Hepatic stellate cell (primary cell): ENCODE measurements around the gene PLXNB2.
"Not testable (repeated sequence)": the region's sequence is repeated elsewhere in the genome, so short reads cannot be mapped to it uniquely, and the experiment has no call there.

ENCODE experiments used
- DNase-seq: peaks from one replicate; pipeline ENCODE4 v3.0.0; 2011; ENCODE audit warnings: low spot score

PLXNB2 gene

DNA sequence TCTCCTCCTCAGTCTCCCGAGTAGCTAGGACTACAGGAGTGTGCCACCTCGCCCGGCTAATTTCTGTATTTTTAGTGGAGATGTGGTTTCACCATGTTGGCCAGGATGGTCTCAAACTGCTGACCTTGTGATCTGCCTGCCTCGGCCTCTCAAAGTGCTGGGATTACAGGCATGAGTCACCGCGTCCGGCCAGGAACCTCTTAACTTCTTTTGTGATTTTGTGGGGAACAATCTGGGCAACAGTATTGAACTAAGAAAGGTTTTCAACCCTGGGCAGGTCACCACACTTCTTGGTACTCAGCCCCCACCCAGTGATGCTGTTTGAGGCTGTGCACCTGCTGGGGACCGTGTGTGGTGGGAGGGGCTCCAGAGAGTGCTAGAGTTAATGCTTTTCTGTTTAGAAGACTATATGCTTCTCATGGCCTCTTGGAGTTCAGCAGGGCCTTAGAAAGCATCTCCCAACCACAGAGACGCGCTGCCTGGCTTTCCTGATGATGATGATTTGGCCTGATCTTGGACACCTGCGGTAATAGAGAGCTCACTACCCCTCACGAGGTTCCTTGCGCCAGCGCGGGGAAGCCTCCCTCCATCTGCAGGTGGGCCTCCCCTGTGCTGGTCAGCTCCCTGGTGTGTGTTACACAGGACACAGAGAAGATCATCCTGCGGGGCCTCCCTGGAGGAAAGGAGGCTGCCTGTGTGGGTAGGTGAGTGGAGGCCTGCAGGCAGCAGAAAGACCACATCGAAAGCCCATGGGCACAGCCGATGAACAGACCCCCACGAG, 18.2 kb upstream of the PLXNB2 start:
- no peak for DNase-seq

DNA sequence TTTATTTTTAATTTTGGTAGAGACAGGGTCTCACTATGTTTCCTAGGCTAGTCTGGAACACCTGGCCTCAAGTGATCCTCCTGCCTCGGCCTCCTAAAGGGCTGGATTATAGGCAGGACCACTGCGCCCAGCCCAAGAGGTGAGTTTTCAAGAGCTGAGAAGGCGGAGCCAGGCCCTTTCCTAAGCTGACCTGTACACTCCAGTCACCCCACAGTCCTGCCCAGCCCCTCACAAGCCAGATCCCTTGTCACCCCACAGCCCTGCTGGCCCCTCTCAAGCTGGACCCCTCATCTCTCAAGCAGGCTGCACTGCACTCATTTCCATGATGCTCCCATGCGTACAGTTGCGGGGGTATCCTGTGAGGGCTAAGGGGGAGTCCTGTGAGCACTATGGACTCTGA, 16.5 kb upstream of the PLXNB2 start:
- no peak for DNase-seq

DNA sequence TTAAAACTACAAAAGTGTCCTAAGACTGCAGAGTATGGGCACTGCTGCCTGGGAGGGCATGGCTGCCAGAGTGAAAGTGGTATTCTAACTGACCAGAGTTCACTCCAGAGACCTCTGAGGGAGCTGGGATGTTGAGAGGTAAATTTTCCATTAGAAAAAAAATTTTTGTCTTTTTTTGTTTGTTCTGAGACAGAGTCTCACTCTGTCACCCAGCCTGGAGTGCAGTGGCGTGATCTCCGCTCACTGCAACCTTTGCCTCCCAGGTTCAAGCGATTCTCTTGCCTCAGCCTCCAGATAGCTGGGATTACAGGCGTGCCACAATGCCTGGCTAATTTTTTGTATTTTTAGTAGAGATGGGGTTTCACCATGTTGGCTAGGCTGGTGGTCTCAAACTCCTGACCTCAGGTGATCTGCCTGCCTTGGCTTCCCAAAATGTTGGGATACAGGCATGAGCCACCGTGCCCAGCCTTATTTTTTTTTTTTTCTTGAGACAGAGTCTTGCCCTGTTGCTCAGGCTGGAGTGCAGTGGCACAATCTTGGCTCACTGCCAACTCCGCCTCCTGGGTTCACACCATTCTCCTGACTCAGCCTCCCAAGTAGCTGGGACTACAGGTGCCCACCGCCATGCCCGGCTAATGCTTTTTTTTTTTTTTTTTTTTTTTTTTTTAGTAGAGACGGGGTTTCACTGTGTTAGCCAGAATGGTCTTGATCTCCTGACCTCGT, 15.1 kb upstream of the PLXNB2 start:
- DNase-seq, result not testable (repeated sequence)

DNA sequence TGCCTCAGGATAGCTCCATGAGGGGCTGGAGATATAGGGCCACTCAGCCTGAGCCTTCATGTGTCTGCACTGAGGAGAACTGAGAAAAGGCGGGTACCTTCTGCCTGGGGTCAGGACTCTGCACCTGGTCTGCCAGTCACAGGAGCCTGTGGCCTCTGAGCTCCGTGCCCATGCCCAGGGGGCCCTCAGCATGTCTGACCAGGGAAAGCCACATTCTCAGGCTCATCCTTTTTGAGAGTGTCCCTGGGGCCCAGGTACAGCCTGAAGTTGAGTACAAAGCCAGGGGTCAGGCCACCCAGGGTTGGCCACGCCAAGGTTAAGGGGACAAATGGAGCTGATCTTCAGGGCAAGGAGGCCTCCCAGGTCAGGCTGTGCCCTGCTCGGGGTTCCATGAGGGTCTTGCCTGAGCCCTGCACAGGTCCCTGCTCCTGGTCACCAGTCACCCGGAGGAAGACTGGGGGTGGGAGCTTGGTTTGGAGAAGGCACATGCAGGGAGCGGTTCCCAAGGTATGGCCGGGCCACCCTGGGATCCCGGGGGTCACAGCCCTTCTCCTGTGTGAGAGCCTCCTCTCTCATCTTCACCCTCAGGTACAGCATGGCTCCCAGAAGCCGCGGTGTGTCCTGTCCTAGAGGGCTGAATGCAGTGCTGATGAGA, 13.4 kb upstream of the PLXNB2 start:
- no peak for DNase-seq

DNA sequence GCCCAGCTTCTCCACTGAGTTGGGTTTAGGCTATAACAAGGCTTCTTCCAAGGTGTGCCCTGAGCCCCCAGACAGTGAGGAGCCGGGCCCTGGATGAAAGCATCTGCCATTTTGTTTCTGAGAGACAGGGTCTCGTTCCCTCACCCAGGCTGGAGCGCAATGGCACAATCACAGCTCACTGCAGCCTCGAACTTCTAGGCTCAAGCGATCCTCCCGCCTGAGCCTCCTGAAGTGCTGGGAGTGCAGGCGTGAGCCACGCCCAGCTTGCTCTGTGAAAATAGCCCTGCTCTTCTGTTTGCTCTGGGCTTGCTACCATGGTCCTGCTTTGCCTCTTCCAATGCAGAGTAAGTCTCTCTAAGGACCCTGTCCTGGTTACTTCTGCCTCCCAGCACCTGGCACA, 12.7 kb upstream of the PLXNB2 start:
- DNase-seq, result no peak

DNA sequence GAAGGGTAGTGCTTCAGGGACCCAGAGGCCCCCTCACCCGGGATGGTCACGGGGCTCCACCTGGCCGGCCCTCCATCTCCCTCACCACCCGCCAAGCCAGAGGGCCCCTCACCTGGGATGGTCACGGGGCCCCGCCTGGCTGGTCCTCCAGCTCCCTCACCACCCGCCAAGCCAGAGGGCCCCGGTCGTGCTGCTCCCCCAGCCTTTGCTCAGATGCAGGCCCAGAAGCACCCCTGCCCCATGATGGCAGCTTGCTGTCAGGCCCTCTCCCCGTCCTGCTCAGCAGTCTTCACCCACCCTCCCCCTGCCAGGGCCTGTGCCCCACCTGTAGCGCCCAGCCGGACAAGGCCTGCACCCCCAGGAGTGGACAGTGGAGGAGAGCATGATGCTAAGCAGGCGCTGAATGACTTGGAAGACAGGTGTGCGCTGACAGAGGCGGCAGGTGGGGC, 12.1 kb upstream of the PLXNB2 start:
- DNase-seq, result no peak

DNA sequence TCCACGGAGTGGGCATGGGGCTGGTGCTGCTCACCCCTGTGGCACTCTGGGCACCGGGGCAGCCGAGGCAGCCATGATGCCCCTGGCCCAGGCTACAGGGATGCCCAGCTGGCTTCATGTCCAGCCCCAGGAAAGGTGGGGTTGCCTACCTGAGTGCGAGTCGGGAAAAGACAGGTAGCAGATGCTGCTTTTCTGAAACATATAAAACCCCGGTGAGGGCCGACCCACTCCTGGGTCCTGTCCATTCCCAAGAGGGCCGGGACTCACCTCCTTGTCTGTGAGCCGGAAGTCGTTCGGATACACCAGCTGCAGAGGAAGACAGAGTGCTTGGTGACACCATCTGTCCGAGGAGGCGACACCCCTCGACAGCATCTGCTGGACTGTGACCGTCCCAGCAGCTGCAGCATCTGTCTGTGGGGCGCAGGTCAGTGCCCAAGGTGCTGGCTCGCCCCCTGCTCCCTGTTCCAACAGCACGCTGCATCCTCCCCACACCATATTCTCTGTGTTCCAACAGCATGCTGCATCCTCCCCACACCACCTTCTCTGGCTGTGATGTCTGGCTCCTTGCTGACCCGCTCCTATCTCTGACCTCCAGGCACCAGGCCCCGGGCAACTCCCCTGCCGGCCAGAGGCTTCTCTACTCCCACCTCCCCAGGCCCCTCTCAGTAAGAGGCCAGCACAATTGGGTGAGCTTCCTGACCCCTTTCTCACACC, 11.4 kb upstream of the PLXNB2 start:
- no peak for DNase-seq

DNA sequence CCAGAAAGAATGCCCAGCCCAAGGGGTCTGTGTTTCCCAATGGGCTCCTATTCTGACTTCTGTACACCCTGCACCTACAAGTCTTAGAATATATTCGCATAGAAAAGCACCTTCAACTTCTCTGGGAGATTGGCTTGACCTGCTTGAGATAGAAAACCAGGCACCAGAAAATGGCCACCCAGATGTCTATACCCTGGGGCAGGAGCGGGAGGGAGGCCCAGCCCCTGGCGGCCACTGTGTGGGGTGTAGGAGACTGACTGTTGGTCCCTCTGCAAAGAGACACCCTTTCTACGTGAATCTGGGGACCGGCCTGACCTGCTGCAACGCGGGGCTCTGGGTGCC, 10.9 kb upstream of the PLXNB2 start:
- no peak for DNase-seq

DNA sequence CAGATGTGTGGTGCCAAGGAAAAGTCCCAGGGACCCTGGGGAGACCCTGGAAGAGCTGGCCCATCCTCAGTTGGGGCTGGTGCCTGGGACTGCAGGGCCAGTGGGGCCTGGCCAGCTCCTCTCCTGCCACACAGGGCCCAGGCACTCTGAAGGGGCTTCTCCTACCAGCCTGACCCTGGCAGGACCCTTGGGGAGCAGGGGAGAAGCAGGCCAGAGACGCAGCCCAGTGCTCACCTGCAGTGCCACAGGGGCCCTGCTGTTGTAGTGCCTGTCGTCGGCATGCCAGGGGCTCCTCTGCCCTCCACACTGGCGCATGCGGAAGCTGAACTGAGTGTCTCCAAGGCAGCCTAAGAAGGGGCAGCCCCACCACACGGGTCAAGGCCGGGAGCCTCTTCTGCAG, 10.2 kb upstream of the PLXNB2 start:
- DNase-seq, result no peak

DNA sequence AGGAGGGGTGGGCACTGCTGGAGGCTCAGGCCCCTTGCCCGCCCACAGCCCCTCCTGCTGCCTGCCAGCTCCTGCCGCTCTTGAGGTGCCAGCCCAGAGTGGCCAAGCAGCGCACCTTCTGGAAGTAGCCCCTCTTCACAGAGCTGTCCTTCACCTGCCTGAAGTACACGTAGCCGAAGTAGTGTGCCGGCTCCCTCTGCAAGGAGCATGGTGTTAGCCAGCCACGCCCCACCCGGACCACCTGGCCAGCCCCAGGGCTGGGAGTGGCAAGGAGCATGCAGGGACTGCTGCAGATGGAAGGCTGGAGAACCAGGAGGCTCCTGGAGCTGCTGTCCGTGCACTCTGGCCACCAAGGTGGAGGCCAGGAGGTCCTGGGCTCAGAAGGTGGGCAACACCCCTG, 9.7 kb upstream of the PLXNB2 start:
- no peak for DNase-seq

DNA sequence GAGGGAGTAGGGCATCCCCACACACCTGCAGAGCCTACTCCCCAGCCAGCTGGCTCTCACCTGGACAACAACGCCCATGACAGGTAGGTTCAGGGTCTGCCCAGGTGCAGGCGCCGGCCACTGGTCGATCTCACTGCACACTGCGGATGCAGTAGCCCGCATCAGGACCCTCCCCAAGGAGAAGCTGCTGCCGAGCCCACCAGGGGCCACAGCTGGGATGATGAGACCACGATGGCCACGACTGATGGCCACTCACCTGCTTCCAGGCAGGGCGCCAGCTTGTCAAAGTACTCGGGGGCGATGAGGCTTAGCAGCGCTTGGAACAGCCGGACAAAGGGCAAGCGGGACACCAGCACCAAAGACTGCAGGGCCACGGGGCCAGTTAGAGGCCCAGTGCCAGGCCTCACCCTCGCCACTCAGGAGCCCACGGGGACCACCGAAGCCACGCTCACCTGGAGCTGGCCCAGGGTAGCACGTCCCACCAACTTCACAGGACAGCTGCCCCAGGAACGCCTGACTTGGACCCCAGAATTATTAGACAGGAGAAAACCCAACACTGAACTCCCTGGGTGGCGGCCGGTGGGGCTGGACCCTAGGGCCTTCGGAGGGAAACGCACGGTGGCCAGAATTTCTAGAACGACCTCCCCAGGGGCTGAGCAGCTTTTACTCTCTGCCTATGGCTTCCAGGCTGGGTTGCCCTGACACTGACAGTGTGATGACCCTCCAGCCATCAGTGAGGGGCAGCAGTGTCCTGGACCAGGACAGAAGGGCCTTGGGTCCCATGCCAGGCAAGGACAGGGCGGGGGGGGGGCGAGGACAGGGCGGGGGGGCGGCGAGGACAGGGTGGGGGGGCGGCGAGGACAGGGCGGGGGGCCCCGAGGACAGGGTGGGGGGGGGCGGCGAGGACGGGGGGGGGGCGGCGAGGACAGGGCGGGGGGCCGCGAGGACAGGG, 8.9 kb upstream of the PLXNB2 start:
- DNase-seq, result no peak

DNA sequence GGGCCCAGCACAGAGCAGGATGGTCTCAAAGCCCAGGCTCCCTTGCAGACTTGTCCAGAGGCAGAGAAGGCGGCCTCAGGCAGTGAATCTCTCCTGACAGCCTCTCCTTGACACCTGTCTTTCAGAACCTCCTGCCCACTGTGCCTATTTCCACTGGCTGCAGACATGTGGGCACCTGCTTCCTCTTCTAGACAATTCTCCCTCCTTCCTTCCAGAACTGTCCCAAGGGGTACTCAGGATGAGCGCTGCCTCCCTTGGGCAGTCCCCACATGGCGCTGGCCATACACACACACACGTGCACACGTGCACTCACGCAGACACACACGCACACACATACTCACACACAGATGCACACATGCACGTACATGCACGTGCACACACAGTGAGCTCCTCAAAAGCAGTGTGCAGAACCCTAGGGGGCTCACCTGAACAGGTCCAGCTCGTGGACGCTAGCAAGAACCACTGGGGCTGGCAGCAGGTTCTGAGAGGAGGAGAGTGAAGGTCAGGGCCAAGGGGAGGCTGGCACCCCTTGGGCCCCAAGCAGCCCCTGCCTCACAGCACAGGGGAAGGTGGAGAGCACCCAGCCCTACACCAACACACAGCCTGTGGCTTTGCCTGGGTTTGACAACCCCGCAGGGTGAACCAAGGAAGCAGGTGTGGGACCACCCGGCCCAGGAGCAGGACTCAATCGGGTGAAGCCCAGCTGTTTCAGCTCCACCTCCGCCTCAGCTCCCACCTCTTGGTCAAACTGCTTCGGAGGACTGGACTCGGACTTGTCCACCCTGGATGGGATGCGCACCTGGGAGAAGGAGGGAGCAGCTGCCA, 8.1 kb upstream of the PLXNB2 start:
- no peak for DNase-seq

DNA sequence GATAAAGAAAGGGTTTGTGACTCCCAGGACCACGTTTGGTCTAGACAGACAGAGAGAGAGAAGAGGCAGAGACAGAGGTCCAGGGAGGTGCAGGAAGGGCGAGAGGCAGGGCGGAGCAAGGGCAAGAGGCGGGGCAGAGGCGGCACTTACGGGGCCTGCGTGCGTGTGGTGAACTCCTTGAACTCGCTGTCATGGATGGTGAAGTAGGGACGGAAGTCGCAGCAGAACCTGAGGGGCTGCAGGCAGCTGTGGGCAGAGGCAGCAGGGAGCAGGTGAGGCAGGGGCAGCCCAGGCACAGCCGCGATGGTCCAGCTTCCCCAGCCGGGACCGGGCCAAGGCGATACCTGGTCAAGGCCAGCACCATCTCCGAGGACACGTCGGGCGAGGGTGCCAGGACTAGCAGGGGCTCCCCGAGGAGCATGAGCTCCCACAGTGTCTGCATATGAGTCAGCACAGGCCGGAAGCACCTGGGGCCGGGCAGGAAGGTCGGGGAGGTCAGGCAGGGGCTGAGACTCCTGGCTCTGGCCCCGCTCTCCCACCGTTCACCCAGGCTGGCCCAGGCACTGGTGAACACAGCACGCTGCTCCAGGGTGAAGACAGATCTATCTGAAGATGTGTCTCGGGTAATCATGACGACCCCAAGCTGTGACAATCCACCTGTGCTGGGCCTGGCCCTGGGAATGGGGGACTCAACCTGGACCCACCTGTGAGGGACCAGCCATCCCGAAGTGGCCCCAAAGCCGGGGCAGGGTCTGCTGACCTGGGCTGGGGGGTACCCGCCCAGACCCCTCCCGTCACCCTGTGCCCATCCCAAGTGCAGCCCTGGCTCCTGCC, 7.2 kb upstream of the PLXNB2 start:
- no peak for DNase-seq

DNA sequence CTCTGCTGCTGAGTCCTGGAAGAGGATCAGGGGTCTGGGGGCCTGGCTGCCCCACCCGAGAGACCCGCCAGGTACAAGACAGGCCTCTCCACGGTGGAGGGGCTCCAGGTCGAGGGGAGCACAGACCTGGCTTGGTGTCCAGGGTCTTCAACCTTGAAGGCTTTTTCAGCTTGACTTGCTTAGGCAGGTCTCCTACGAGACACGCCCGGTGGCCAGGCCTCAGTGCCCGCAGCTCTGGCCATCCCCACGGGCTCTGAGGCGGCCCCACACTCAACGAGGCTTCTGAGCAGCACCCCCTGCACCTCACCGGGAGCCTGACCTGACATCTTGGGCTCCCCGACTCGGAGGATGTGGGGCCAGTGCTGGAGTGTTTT, 6.6 kb upstream of the PLXNB2 start:
- no peak for DNase-seq

DNA sequence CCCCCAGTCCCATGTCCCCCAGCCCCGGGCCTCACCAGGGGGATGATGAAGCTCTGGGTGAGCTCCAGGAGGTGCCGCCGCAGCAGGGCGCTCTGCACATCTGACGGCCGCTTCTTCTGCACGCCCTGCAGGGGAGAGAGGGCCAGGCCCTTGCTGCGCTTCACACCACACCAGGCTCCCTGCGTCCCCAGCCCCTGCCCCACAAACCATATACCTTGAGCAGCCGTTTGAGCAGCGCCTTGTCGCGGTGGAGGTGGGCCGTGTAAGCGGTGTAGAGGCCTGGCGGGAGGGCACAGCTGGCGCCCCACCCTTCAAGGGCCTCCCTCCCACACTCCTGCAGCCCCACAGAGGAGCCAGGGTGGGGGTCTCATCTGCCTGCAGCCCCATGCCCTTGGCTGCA, 6.2 kb upstream of the PLXNB2 start:
- no peak for DNase-seq

DNA sequence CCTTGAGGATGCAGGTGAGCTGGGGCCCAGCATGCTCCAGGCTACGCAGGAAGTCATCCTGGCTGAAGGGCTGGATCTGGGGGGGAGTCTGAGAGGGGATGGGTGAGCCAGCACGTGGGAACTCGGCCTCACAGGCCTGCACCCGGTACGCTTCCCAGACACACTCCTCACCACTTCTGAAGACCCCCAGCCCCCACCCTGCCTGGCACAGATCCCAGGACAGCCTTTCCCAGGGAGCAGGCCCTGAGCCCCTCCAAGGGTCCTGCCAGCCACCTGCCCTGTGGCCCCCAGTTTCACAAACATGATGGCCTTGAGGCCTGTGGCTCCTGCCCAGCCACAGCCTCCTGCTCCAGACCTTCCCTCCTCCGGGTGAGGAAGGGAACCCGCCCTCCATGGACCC, 5.6 kb upstream of the PLXNB2 start:
- no peak for DNase-seq

DNA sequence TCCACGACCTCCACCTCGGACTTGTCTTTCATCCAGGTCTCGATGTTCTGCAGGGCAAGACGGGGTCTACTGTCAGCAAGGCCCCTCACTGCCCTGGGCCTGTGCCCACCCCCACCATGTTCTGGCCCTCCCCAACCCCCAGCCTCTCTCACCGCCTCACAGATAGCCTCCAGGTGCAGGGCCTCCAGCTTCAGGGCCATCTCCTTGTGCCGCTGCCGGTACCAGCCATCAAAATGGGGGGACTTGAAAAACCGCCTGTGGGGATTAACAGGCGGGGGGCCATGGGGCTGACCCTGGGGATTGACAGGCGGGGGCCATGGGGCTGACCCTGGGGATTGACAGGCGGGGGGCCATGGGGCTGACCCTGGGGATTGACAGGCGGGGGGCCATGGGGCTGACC, 4.9 kb upstream of the PLXNB2 start:
- no peak for DNase-seq

DNA sequence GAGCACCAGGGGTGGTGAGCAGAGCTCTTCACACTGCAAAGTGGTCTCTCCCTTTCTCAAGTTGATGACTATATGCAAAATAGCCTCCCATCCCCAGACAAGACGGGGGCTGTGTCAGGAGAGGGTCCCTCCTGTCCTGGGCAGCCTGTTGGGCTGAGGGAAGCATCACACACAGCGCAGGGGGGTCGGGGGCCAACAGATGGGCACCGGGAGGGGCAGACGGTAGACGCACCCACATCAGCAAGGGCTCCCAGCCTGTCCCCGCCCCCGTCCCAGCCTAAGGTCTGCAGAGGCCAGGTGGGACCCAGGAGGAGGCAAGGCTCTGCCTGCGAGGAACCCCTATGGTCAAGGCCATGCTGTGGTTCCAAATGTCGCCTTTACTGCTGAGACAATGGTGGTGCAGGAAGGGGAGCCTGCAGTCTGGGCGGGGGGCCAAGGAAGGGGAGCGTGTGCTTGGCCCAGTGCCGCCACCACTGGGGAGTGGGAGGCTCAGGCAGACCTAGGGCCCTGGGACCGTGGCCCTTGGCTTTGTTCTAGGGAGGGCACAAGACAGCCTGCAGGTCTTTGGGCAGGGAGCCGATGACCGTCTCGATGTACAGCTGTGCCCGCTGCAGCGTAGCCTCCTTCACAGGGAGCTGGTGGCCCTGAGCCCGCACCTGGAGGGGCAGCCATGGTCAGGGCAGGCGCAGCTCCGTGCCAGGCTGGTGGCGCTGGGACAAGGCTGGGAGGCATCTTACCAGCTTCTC, 4.3 kb upstream of the PLXNB2 start:
- no peak for DNase-seq

DNA sequence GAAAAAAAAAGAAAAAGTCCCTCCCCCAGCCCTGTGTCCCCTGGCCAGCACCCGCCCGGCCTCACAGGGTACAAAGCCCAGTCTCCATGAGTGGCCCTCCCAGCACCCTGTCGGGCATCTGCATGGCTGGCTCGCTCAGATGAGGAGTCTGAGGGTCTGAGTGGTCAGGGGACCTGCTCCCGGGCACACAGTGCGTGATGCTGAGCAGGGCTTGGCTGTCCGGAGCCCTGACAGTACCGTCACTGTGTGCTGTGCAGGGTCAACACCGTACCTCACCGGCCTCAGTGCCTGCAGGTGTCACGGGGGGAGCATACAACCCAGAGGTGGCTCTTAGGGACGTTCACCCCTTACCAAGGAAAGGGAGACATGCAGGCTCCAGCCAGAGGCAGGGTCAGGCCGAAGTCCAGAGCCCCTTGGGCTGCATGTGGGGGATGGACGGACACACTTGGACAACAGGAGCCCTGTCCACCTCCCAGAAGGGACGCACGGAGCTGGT, 3.6 kb upstream of the PLXNB2 start:
- no peak for DNase-seq
